ENCODE measurements around the gene TSPAN6.

The TSPAN6 gene

GRCh38 chrX:100600758-100601157 lies 35.8 kb downstream of the TSPAN6 start:
- no peak for FAIRE-seq
- no peak for DNase-seq (ENCODE audit: insufficient read length)
- TF ChIP-seq POLR2AphosphoS5 (IDR thresholded peaks at IDR 0.05; ENCODE audit: low read depth, low read length) = no peak
- TF ChIP-seq POLR2A (IDR thresholded peaks at IDR 0.05; ENCODE audit: low read depth, low read length) = no peak
- no peak for TF ChIP-seq TAF1 (IDR thresholded peaks at IDR 0.05; ENCODE audit: borderline replicate concordance, low read depth, low read length)

GRCh38 chrX:100600340-100600739 lies 36.3 kb downstream of the TSPAN6 start:
- TF ChIP-seq POLR2AphosphoS5 (IDR thresholded peaks at IDR 0.05; ENCODE audit: low read depth, low read length) = no peak
- TF ChIP-seq POLR2A (IDR thresholded peaks at IDR 0.05; ENCODE audit: low read depth, low read length) = no peak
- TF ChIP-seq TAF1 (IDR thresholded peaks at IDR 0.05; ENCODE audit: borderline replicate concordance, low read depth, low read length) = no peak
- DNase-seq (ENCODE audit: insufficient read length) (no peak), FAIRE-seq (no peak)

- no peak for FAIRE-seq
- no peak for DNase-seq (ENCODE audit: insufficient read length)
- no peak for TF ChIP-seq POLR2A (IDR thresholded peaks at IDR 0.05; ENCODE audit: low read depth, low read length)
- no peak for TF ChIP-seq TAF1 (IDR thresholded peaks at IDR 0.05; ENCODE audit: borderline replicate concordance, low read depth, low read length)
- no peak for TF ChIP-seq POLR2AphosphoS5 (IDR thresholded peaks at IDR 0.05; ENCODE audit: low read depth, low read length)
These were observed 37.1 kb downstream of the TSPAN6 start for GRCh38 chrX:100599456-100599855.

GRCh38 chrX:100596601-100597000 lies 40.0 kb downstream of the TSPAN6 start:
- no peak for DNase-seq (ENCODE audit: insufficient read length)

GRCh38 chrX:100593581-100593980 lies 43.0 kb downstream of the TSPAN6 start:
- FAIRE-seq (no peak), DNase-seq (ENCODE audit: insufficient read length) (no peak)
- TF ChIP-seq TAF1 (IDR thresholded peaks at IDR 0.05; ENCODE audit: borderline replicate concordance, low read depth, low read length) (no peak), POLR2AphosphoS5 (IDR thresholded peaks at IDR 0.05; ENCODE audit: low read depth, low read length) (no peak), POLR2A (IDR thresholded peaks at IDR 0.05; ENCODE audit: low read depth, low read length) (no peak)

More at GRCh38 chrX:100596601-100597000, 40.0 kb downstream of the TSPAN6 start:
- TF ChIP-seq POLR2AphosphoS5 (IDR thresholded peaks at IDR 0.05; ENCODE audit: low read depth, low read length) (no peak), POLR2A (IDR thresholded peaks at IDR 0.05; ENCODE audit: low read depth, low read length) (no peak), TAF1 (IDR thresholded peaks at IDR 0.05; ENCODE audit: borderline replicate concordance, low read depth, low read length) (no peak)
- no peak for FAIRE-seq

GRCh38 chrX:100593126-100593525 lies 43.5 kb downstream of the TSPAN6 start:
- TF ChIP-seq TAF1 (IDR thresholded peaks at IDR 0.05; ENCODE audit: borderline replicate concordance, low read depth, low read length) (no peak), POLR2A (IDR thresholded peaks at IDR 0.05; ENCODE audit: low read depth, low read length) (no peak), POLR2AphosphoS5 (IDR thresholded peaks at IDR 0.05; ENCODE audit: low read depth, low read length) (no peak)
- FAIRE-seq (no peak), DNase-seq (ENCODE audit: insufficient read length) (no peak)

GRCh38 chrX:100591256-100592051 lies 45.2 kb downstream of the TSPAN6 start:
- no peak for FAIRE-seq
- TF ChIP-seq POLR2A (IDR thresholded peaks at IDR 0.05; ENCODE audit: low read depth, low read length) = no peak
- TF ChIP-seq TAF1 (IDR thresholded peaks at IDR 0.05; ENCODE audit: borderline replicate concordance, low read depth, low read length) = no peak
- TF ChIP-seq POLR2AphosphoS5 (IDR thresholded peaks at IDR 0.05; ENCODE audit: low read depth, low read length) = no peak
- no peak for DNase-seq (ENCODE audit: insufficient read length)

- DNase-seq (ENCODE audit: insufficient read length) (no peak), FAIRE-seq (no peak)
- TF ChIP-seq TAF1 (IDR thresholded peaks at IDR 0.05; ENCODE audit: borderline replicate concordance, low read depth, low read length) = no peak
- TF ChIP-seq POLR2A (IDR thresholded peaks at IDR 0.05; ENCODE audit: low read depth, low read length) = no peak
- TF ChIP-seq POLR2AphosphoS5 (IDR thresholded peaks at IDR 0.05; ENCODE audit: low read depth, low read length) = no peak
These were observed 48.7 kb downstream of the TSPAN6 start for GRCh38 chrX:100587861-100588260.

- FAIRE-seq (no peak), DNase-seq (ENCODE audit: insufficient read length) (no peak)
- no peak for TF ChIP-seq TAF1 (IDR thresholded peaks at IDR 0.05; ENCODE audit: borderline replicate concordance, low read depth, low read length)
- no peak for TF ChIP-seq POLR2A (IDR thresholded peaks at IDR 0.05; ENCODE audit: low read depth, low read length)
- TF ChIP-seq POLR2AphosphoS5 (IDR thresholded peaks at IDR 0.05; ENCODE audit: low read depth, low read length) = no peak
These were observed 49.9 kb downstream of the TSPAN6 start for GRCh38 chrX:100586747-100587146.

- FAIRE-seq (no peak), DNase-seq (ENCODE audit: insufficient read length) (no peak)
- TF ChIP-seq TAF1 (IDR thresholded peaks at IDR 0.05; ENCODE audit: borderline replicate concordance, low read depth, low read length) = no peak
- TF ChIP-seq POLR2AphosphoS5 (IDR thresholded peaks at IDR 0.05; ENCODE audit: low read depth, low read length) = no peak
- TF ChIP-seq POLR2A (IDR thresholded peaks at IDR 0.05; ENCODE audit: low read depth, low read length) = no peak
These were observed 52.0 kb downstream of the TSPAN6 start, which contains the start of gene TNMD for GRCh38 chrX:100584611-100585010. TSS of gene TNMD (plus strand) at chrX:100584936. CDS start at chrX:100585019, 83 bp downstream.

Data from GM12892 (cell line).